Esophagus mucosa (tissue), 1 donor: Measurements from ENCODE around the gene DPH6. TPM values are rescaled to one million over a fixed set of nuclear protein-coding genes. Genes with fewer than 3 reads are reported as not detected.
A peak's percentile ranks its signal among the peaks of the same experiment; 100 is the strongest.
"Not testable (repeated sequence)": the region's sequence is repeated elsewhere in the genome, so short reads cannot be mapped to it uniquely, and the experiment has no call there.

ENCODE experiments used
- ATAC-seq: fragments of 200-7000 bp; cut with Tn5 transposase; one replicate; pipeline ENCODE4 v1.9.1; 2020
- total RNA-seq: library from RNA; stranded (reverse); gene quantifications from one replicate; pipeline ENCODE4 v1.2.4, GENCODE V29; 2023
- donor health status: DM: yes; HTN: yes; CAD: no.

The DPH6 gene
- total RNA-seq, 1 donor from 2014 or later = 17.4 TPM

GRCh38 chr15:35431281-35431680 lies 114.7 kb downstream of the DPH6 start:
- no peak for ATAC-seq

DNA sequence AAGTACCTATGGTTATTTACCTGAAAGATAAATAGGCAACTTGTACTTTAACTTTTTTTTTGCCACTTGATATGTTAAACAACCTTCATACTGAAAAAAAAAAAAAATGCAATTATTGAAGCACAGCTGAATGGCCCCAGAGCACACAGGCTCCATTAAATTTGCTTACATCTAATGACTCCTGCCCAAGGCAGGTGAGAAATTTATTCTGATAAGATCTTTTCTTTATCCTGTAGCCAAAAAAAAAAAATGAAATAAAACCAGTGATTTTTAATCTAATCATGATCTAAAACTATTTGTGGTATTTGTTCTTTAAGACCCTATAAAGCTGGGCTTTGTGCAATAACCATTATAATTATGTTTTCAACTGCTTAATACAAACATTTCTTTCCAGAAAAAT lies 115.7 kb downstream of the DPH6 start:
- no peak for ATAC-seq

- no peak for ATAC-seq
These were observed 118.5 kb downstream of the DPH6 start for GRCh38 chr15:35427496-35427895.

DNA sequence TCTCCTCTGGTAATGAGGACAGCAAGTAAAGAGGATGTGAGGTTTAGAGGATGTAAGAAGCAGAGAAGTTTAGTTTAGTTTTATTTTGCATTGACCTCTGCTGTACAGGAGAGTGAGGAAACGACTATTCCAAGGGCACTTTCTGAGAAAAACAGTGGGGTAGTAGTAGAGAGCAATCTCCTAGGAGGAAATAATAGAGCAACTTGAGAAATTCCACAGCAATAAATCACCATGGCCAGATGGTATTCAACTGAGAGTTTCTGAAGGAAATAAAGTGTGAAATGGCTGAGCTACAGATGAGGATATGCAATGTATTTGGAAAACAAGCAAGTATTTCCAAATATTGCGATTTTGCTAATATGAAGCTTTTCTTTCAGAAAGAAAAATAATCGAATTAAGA lies 118.9 kb downstream of the DPH6 start:
- no peak for ATAC-seq

GRCh38 chr15:35410775-35411174 lies 135.2 kb downstream of the DPH6 start:
- no peak for ATAC-seq

GRCh38 chr15:35399901-35400300 lies 146.1 kb downstream of the DPH6 start:
- ATAC-seq = no peak

GRCh38 chr15:35397027-35397426 lies 148.9 kb downstream of the DPH6 start:
- ATAC-seq = no peak

DNA sequence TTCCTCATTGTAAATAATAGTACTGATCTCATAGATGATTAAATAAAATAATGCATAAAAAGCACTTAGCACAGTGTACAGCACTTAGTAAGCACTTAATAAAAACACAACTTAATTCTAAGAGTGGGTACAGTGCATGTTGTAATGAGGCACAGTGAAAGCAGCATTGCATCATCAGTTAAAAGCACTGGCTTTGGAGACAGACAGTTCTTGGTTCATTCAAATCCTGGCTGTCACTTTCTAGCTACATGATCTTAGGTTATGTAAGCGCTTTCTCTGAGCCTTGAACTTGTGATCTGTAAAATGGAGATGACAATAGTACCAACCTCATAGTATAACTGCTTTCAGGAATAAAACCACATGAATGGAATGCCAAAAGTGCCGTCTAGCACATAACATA lies 151.5 kb downstream of the DPH6 start:
- ATAC-seq = no peak

GRCh38 chr15:35393398-35393797 lies 152.6 kb downstream of the DPH6 start:
- ATAC-seq = no peak

- not testable (repeated sequence) for ATAC-seq
These were observed 154.5 kb downstream of the DPH6 start for GRCh38 chr15:35391408-35391984.

GRCh38 chr15:35383506-35383905 lies 162.5 kb downstream of the DPH6 start:
- no peak for ATAC-seq

DNA sequence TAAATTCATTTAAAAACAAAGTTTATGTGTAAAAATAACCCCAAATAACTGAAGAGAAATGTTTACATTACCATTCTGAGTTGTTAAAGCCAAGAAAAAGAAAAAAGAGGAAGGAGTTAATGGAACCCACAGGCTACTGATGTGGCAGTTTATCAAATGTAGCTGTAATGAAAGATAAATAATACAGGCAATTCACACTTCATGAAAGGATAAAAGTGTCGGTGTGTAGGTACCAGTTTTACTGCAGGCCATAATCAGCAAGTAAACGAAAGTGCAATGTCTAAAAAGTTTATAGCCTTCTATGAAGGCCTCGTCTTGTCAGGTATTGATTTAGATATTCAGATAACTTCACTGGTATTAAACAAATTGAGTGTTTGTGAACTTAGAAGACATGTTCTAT lies 164.6 kb downstream of the DPH6 start:
- ATAC-seq = no peak

DNA sequence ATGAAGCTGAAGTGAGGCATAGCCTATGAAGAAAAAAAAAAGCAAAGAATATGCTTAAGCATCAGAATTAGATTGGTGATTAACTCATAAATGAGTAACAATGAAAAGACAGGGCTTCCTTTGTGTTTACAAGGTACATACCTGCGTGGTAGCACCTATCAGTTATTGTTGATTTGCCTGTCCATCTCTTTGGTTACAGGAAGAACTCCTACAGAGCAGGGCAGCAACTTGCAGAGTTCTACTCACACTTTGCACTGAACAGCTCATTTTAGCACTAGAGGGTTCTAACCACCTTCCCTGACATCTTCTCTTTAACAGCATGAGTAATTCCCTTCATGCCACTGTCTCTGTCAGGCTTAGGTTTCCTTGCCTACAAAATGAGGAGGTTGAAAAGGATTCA lies 166.0 kb downstream of the DPH6 start:
- ATAC-seq = no peak

DNA sequence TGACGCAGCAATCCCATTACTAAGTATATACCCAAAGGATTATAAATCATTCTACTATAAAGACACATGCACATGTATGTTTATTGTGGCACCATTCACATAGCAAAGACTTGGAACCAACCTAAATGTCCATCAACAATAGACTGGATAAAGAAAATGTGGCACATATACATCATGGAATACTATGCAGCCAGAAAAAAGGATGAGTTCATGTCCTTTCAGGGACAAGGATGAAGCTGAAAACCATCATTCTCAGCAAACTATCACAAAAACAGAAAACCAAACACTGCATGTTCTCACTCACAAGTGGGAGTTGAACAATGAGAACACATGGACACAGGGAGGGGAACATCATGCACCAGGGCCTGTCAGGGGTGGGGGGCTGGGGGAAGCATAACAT lies 167.5 kb downstream of the DPH6 start:
- ATAC-seq = not testable (repeated sequence)

DNA sequence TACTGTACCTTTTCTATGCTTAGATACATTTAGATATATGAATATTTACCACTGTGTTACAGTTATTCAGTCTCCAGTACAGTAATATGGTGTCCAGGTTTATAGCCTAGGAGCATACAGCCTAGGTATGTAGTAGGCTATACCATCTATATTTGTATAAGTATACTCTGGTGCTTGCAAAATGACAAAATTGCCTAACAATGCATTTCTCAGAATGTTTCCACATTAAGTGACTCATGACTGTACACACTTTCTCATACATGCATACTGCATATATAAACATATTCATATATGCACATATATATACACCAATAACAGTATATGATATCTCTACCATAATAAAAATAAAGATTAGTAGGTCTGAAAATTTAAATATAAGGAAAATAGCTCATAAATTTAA lies 169.3 kb downstream of the DPH6 start:
- no peak for ATAC-seq

DNA sequence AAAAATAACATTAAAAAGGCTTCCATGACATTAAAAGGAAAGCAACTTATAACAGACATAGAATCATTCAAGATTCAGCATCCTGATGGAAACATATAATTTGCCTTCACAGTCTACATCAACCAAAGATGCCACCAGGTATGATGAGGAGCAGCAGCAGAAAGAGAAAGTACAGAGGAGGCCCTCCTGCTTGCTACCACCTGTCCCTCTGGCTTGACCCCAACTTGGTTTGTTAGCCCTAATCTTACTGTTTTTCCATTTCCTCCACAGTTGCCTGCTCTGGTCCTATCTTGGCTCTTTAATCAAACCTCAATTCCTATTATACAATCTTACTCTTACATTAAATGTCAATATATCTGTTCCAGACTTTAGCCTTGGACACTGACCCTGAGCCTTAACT lies 171.3 kb downstream of the DPH6 start:
- ATAC-seq = no peak

- no peak for ATAC-seq
These were observed 183.7 kb downstream of the DPH6 start for GRCh38 chr15:35362195-35362829.

GRCh38 chr15:35358824-35359223 lies 187.1 kb downstream of the DPH6 start:
- peak; percentile 69 for ATAC-seq

- no peak for ATAC-seq
These were observed 194.9 kb downstream of the DPH6 start for GRCh38 chr15:35351059-35351458.

DNA sequence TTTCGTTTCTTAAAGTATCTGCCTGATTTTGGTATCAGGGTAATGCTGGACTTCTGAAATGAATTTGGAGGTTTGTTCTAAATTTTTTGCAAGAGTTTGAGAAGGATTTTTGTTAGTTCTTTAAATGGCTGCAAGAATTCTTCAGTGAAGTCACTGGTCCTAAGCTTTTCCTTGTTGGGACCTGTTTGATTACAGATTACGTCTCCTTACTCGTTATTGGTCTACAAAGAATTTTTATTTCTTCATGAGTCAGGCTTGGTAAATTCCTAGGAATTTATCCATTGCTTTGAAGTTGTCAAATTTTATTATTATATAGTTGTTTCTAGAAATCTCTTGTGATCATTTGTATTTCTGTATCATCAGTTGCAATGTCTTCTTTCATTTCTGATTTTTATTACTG lies 196.0 kb downstream of the DPH6 start:
- ATAC-seq = no peak

DNA sequence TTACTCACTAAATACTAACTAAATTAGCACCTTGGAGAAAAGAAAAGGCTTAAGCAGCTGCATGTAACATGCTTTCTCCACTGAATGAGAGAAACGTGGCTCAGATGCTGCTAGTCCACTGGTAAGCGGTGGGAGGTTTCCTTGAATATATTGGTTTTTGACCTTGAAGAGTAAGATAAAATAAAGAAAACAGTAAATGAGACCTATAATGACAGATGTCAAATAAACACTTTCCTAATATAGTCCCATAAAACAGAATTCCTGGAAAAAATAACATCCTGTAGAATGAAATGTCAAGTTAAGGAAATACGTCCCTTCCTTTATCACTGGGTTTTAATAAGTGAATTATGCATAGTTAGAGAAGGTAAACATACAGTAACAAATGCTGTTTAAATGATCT lies 215.0 kb downstream of the DPH6 start:
- no peak for ATAC-seq

DNA sequence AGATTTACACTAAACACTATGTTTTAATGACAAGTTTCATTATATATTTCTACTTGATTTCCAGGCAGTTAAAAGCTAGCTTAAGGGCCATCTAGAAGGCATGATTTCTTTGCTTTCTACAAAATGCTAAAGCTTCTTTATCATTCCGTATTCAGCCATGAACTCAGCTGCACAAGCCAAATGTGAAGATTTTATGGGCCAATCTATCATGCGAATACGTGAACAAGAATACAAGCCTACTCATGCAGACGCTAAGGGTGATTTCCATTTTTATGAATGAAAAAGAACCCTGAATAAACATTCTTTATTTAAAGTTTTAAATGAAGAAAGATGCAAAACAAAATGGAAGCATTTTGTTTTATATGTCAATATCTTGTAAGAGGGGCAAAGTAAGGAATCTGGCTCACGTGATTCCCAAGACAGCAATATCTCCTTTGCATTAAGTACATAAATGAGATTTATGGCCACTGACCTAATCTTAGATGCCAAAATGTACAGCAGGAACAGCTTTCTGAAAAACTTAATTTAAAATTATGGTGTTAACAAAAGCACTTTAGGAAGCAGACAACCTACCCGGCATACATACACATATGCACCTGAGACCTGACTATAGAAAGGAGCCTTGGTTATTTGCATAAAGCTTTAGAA lies 215.8 kb downstream of the DPH6 start:
- no peak for ATAC-seq

GRCh38 chr15:35329521-35329961 lies 216.4 kb downstream of the DPH6 start:
- no peak for ATAC-seq

DNA sequence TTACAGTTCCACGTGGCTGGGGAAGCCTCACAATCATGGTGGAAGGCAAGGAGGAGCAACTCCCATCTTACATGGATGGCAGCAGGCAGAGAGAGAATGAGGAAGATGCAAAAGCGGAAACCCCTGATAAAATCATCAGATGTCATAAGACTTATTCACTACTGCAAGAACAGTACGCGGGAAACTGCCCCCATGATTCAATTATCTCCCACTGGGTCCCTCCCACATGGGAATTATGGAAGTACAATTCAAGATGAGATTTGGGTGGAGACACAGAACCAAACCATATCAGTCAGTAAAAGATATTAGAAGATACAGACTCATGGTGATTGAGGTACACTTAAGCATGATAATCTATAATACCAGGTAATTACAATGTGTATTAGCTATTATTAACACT lies 217.1 kb downstream of the DPH6 start:
- not testable (repeated sequence) for ATAC-seq
